ENCODE measurements around the gene CCDC39.

The CCDC39 gene

GRCh38 chr3:180684807-180685206 is 5.5 kb upstream of the CCDC39 start:
- TF ChIP-seq CTCF (IDR thresholded peaks at IDR 0.05; ENCODE audit: poor library complexity, severe bottlenecking) = no peak
- no peak overlapping the region for H3K4me3 ChIP-seq (ENCODE audit: severe bottlenecking)
- no peaks in the 10 kb centered on the region for H3K9me3 ChIP-seq (ENCODE audit: severe bottlenecking)
- peaks cover 1% of the 10 kb centered on the region for H3K27me3 ChIP-seq (ENCODE audit: insufficient read depth, poor library complexity, severe bottlenecking)
- peaks cover 7% of the 10 kb centered on the region for H3K4me1 ChIP-seq (ENCODE audit: insufficient read depth, poor library complexity, severe bottlenecking)
- no peak overlapping the region for H3K27ac ChIP-seq (ENCODE audit: poor library complexity, severe bottlenecking)
- no peaks in the 10 kb centered on the region for H3K36me3 ChIP-seq (ENCODE audit: low read depth)
- ATAC-seq (ENCODE audit: low read depth) = no peak
- DNase-seq (ENCODE audit: low spot score) = no peak

DNA sequence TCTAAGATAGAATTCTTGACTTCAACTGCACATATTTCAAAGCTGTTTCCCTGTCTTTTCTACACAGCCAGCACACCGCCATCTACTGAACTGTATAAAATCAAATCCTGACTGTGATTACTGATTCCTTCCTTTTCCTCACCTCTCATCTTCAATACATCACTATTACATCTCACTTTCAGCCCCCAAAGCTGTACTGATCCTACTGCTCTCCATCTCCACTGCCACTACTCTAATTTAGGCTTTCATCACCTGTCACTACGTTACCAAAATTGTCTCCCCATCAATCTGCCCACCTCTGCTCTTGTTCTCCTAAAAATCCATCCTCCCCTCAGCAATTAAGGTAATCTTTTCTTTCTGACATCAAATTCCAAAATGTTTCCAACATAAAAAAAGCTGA is 4.5 kb upstream of the CCDC39 start:
- Histone ChIP-seq H3K27me3 (ENCODE audit: insufficient read depth, poor library complexity, severe bottlenecking) (peaks cover 6% of the 10 kb centered on the region), H3K4me1 (ENCODE audit: insufficient read depth, poor library complexity, severe bottlenecking) (peaks cover 7% of the 10 kb centered on the region), H3K4me3 (ENCODE audit: severe bottlenecking) (no peak overlapping the region), H3K27ac (ENCODE audit: poor library complexity, severe bottlenecking) (no peak overlapping the region), H3K36me3 (ENCODE audit: low read depth) (no peaks in the 10 kb centered on the region), H3K9me3 (ENCODE audit: severe bottlenecking) (no peaks in the 10 kb centered on the region)
- no peak for ATAC-seq (ENCODE audit: low read depth)
- DNase-seq (ENCODE audit: low spot score) = no peak
- TF ChIP-seq CTCF (IDR thresholded peaks at IDR 0.05; ENCODE audit: poor library complexity, severe bottlenecking) = no peak

DNA sequence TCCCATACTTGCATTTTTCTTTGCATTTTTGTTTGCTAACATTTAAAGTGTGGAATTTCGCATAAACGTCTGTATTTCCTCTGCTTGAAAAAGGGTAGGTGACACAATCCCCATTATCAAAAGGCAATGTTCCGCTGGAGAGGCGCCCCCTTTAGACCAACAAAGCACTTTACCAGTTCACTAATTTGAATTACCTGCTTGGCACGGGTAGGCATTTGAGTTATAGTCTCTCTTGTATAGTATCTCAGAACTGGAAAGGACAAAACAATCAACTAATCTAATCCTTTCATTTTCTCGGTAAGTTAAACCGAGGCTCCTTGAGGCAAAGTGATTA is 775 bp upstream of the CCDC39 start:
- H3K9me3 ChIP-seq (ENCODE audit: severe bottlenecking) = no peaks in the 10 kb centered on the region
- DNase-seq (ENCODE audit: low spot score) = no peak
- peak overlapping the region; percentile 45 for H3K4me3 ChIP-seq (ENCODE audit: severe bottlenecking)
- no peaks in the 10 kb centered on the region for H3K36me3 ChIP-seq (ENCODE audit: low read depth)
- peak; percentile 37 for ATAC-seq (ENCODE audit: low read depth)
- no peak overlapping the region for H3K27ac ChIP-seq (ENCODE audit: poor library complexity, severe bottlenecking)
- TF ChIP-seq CTCF (IDR thresholded peaks at IDR 0.05; ENCODE audit: poor library complexity, severe bottlenecking) = peak; percentile 79
- peaks cover 7% of the 10 kb centered on the region for H3K4me1 ChIP-seq (ENCODE audit: insufficient read depth, poor library complexity, severe bottlenecking)
- H3K27me3 ChIP-seq (ENCODE audit: insufficient read depth, poor library complexity, severe bottlenecking) = peaks cover 24% of the 10 kb centered on the region

- Histone ChIP-seq H3K9me3 (ENCODE audit: severe bottlenecking) (no peaks in the 10 kb centered on the region), H3K27ac (ENCODE audit: poor library complexity, severe bottlenecking) (no peak overlapping the region), H3K4me1 (ENCODE audit: insufficient read depth, poor library complexity, severe bottlenecking) (peaks cover 7% of the 10 kb centered on the region), H3K4me3 (ENCODE audit: severe bottlenecking) (no peak overlapping the region), H3K36me3 (ENCODE audit: low read depth) (no peaks in the 10 kb centered on the region), H3K27me3 (ENCODE audit: insufficient read depth, poor library complexity, severe bottlenecking) (peaks cover 24% of the 10 kb centered on the region)
- no peak for TF ChIP-seq CTCF (IDR thresholded peaks at IDR 0.05; ENCODE audit: poor library complexity, severe bottlenecking)
- ATAC-seq (ENCODE audit: low read depth) (no peak), DNase-seq (ENCODE audit: low spot score) (no peak)
These were observed 1.1 kb downstream of the CCDC39 start for GRCh38 chr3:180678231-180678630.

- Histone ChIP-seq H3K4me3 (ENCODE audit: severe bottlenecking) (no peak overlapping the region), H3K27me3 (ENCODE audit: insufficient read depth, poor library complexity, severe bottlenecking) (peaks cover 3% of the 10 kb centered on the region), H3K4me1 (ENCODE audit: insufficient read depth, poor library complexity, severe bottlenecking) (no peaks in the 10 kb centered on the region), H3K36me3 (ENCODE audit: low read depth) (no peaks in the 10 kb centered on the region), H3K27ac (ENCODE audit: poor library complexity, severe bottlenecking) (no peak overlapping the region), H3K9me3 (ENCODE audit: severe bottlenecking) (no peaks in the 10 kb centered on the region)
- TF ChIP-seq CTCF (IDR thresholded peaks at IDR 0.05; ENCODE audit: poor library complexity, severe bottlenecking) = no peak
- DNase-seq (ENCODE audit: low spot score) (no peak), ATAC-seq (ENCODE audit: low read depth) (no peak)
These were observed 17.8 kb downstream of the CCDC39 start for GRCh38 chr3:180661444-180661843.
